Calu3 (cell line): ENCODE results near the gene DSE. TPM values are rescaled to one million over a fixed set of nuclear protein-coding genes. Genes with fewer than 3 reads are reported as not detected.

ENCODE experiments used
- BruUV-seq: library from RNA; stranded (reverse); fragments of 400-500 nt; replicated peaks from 2 replicates; lab custom pipeline; 2021; lab: Mats Ljungman, UMichigan
- CTCF ChIA-PET: fragments of 300-600 bp; sonication (Branson Sonifier 250); formaldehyde crosslinking; loops from one replicate; lab custom pipeline; 2022; ENCODE audit warnings: antibody characterized with exemption; lab: Charles Lee
- DNase-seq: peaks from one replicate; pipeline ENCODE4 v3.0.0; 2022
- H3K27ac Mint-ChIP-seq: one replicate; pipeline ENCODE4 v1.8.0; 2022; ENCODE audit warnings: mixed read lengths; ENCODE audit not compliant: unreplicated experiment
- H3K27me3 Mint-ChIP-seq: one replicate; pipeline ENCODE4 v1.8.0; 2022; ENCODE audit warnings: mixed read lengths; ENCODE audit not compliant: unreplicated experiment
- H3K36me3 Mint-ChIP-seq: one replicate; pipeline ENCODE4 v1.8.0; 2022; ENCODE audit warnings: mild to moderate bottlenecking, moderate library complexity, mixed read lengths; ENCODE audit not compliant: insufficient read depth, unreplicated experiment
- H3K4me1 Mint-ChIP-seq: one replicate; pipeline ENCODE4 v1.8.0; 2022; ENCODE audit warnings: mild to moderate bottlenecking, low read depth, mixed read lengths; ENCODE audit not compliant: unreplicated experiment
- H3K4me3 Mint-ChIP-seq: one replicate; pipeline ENCODE4 v1.8.0; 2022; ENCODE audit warnings: mild to moderate bottlenecking, low read depth, moderate library complexity, mixed read lengths; ENCODE audit not compliant: unreplicated experiment
- H3K9me3 Mint-ChIP-seq: one replicate; pipeline ENCODE4 v1.8.0; 2022; ENCODE audit warnings: low read depth, mixed read lengths; ENCODE audit not compliant: unreplicated experiment
- intact Hi-C: fragments of 100-400 bp; cut with micrococcal nuclease; formaldehyde crosslinking; loops from one replicate; pipeline ENCODE4 v1.10.0; 2022; ENCODE audit not compliant: unreplicated experiment
- total RNA-seq: library from RNA; stranded (reverse); gene quantifications from 2 replicates; pipeline ENCODE4 v1.2.3, GENCODE V29; 2022
- TF ChIP-seq, protein P1 (sequence below): fragments of 200-600 bp; IDR thresholded peaks from one replicate; pipeline ENCODE4 v1.8.0; 2022; ENCODE audit warnings: antibody characterized with exemption; ENCODE audit not compliant: unreplicated experiment

DSE gene
- total RNA-seq, 1 experiment from 2014 or later: 43.8 TPM

DNA sequence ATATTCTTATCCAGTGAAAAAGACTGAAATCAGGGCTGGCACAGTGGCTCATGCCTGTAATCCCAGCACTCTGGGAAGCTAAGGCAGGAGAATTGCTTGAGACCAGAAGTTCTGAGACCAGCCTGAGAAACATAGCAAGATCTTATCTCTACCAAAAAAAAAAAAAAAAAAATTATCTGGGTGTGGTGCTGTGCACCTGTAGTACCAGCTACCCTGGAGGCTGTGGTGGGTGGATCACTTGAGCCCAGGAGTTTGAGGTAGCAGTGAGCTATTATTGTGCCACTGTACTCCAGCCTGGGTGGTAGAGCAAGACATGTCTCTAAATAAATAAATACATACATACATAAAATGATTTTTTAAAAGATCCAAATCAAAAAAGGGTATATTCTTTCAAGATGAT is 96.8 kb downstream of the DSE start:
- BruUV-seq: no TSS peak
- CTCF ChIA-PET: no interaction called here
- no peak for DNase-seq
- Mint-ChIP-seq H3K27ac (no peak overlapping the region), H3K4me3 (no peak overlapping the region), H3K36me3 (peaks cover 4% of the 10 kb centered on the region), H3K27me3 (peaks cover 20% of the 10 kb centered on the region), H3K9me3 (no peaks in the 10 kb centered on the region), H3K4me1 (no peaks in the 10 kb centered on the region)
- intact Hi-C loops: loop anchor here (10.0 kb wide), 1 partner anchor 1057 kb away; no protein-coding TSS in a partner anchor
- TF ChIP-seq, protein P1, sequence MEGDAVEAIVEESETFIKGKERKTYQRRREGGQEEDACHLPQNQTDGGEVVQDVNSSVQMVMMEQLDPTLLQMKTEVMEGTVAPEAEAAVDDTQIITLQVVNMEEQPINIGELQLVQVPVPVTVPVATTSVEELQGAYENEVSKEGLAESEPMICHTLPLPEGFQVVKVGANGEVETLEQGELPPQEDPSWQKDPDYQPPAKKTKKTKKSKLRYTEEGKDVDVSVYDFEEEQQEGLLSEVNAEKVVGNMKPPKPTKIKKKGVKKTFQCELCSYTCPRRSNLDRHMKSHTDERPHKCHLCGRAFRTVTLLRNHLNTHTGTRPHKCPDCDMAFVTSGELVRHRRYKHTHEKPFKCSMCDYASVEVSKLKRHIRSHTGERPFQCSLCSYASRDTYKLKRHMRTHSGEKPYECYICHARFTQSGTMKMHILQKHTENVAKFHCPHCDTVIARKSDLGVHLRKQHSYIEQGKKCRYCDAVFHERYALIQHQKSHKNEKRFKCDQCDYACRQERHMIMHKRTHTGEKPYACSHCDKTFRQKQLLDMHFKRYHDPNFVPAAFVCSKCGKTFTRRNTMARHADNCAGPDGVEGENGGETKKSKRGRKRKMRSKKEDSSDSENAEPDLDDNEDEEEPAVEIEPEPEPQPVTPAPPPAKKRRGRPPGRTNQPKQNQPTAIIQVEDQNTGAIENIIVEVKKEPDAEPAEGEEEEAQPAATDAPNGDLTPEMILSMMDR: no peak

DNA sequence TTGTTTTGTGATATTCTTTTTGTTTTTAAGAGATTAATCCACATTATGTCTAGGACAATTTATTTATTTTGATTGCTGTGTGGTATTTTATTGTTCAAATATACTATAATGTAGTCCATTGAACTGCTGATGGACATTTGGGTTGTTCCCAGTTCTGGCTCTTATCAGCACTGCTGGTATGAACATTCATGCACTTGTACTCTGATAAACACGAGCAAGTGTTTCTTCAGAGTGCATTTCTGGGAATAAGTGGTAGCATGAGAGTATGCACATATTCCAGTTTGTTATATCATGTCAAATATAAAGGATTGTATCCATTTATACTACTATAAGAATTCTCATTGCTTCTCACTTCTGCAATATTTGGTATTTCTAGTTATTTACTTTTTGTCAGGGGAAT is 97.5 kb downstream of the DSE start:
- intact Hi-C loops: loop anchor here (10.0 kb wide), 1 partner anchor 1057 kb away; no protein-coding TSS in a partner anchor
- no peak overlapping the region for H3K4me3 Mint-ChIP-seq
- CTCF ChIA-PET: no interaction called here

DNA sequence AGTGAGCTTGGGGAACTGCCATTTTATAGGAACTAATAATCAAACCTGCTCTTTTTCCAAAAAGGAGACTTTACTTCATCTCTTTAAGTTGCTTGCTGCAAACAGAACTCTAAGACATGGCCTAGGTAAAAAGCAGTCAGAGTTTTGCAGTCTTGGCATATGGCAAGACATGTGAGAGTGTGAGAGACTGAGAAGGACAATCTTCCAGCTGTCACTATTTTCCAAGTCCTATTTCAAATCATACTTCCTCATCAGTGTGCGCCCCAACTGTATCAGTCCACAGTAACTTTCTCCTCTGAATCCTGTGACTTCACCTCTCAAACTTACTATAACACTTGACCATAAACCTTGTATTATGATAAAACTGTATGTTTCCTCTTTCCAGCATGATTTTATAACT is 100.8 kb downstream of the DSE start:
- CTCF ChIA-PET: no interaction called here
- TF ChIP-seq, protein P1: no peak
- Mint-ChIP-seq H3K4me1 (peaks cover 23% of the 10 kb centered on the region), H3K27me3 (no peaks in the 10 kb centered on the region), H3K36me3 (no peaks in the 10 kb centered on the region), H3K4me3 (no peak overlapping the region), H3K27ac (no peak overlapping the region), H3K9me3 (no peaks in the 10 kb centered on the region)
- no TSS peak for BruUV-seq
- intact Hi-C loops: no loop called here
- no peak for DNase-seq

More for the DNA sequence above, 97.5 kb downstream of the DSE start:
- Mint-ChIP-seq H3K36me3 (peaks cover 4% of the 10 kb centered on the region), H3K4me1 (no peaks in the 10 kb centered on the region), H3K27me3 (peaks cover 16% of the 10 kb centered on the region), H3K9me3 (no peaks in the 10 kb centered on the region), H3K27ac (no peak overlapping the region)
- no peak for DNase-seq
- no TSS peak for BruUV-seq
- TF ChIP-seq, protein P1: no peak

DNA sequence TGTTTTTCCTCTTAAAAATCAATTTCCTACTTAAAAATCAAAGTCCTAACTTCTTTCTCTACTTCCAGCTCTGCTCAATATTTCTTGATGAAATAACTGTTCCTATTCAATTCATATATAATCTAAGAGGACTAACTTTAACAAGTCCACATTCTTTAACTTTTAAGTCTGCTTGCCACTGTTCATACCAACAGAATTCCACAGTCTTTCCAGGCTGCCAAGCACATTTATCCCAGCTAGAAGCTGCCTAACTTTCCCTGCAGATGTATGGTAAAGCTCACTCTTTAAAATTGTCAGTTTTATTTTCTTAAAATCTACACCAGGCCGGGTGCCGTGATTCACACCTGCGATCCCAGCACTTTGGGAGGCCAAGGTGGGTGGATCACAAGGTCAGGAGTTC is 102.0 kb downstream of the DSE start:
- intact Hi-C loops: no loop called here
- H3K27me3 Mint-ChIP-seq: no peaks in the 10 kb centered on the region
- BruUV-seq: no TSS peak
- no peaks in the 10 kb centered on the region for H3K9me3 Mint-ChIP-seq
- H3K27ac Mint-ChIP-seq: no peak overlapping the region
- H3K4me3 Mint-ChIP-seq: no peak overlapping the region
- H3K36me3 Mint-ChIP-seq: no peaks in the 10 kb centered on the region
- CTCF ChIA-PET: no interaction called here
- peaks cover 31% of the 10 kb centered on the region for H3K4me1 Mint-ChIP-seq
- TF ChIP-seq, protein P1: no peak
- DNase-seq: no peak
